Mesendoderm (in vitro differentiated cells): ENCODE measurements around the gene PIN1.
"Not testable (repeated sequence)": the region's sequence is repeated elsewhere in the genome, so short reads cannot be mapped to it uniquely, and the experiment has no call there.

Experiments
- DNase-seq: peaks from one replicate; pipeline ENCODE4 v3.0.0; 2013
- H2AK5ac ChIP-seq: 2 replicates; pipeline ENCODE4 v1.6.1; 2013; ENCODE audit warnings: low read length, inconsistent platforms
- H2BK120ac ChIP-seq: 2 replicates; pipeline ENCODE4 v1.6.1; 2013; ENCODE audit warnings: low read depth, mild to moderate bottlenecking, low read length, moderate library complexity, mixed read lengths
- H2BK15ac ChIP-seq: replicated peaks from 2 replicates; pipeline ENCODE4 v1.6.1; 2013; ENCODE audit warnings: low read depth, mild to moderate bottlenecking, moderate library complexity
- H2BK5ac ChIP-seq: 2 replicates; pipeline ENCODE4 v1.6.1; 2013; ENCODE audit warnings: low read length, inconsistent platforms
- H3K18ac ChIP-seq: 2 replicates; pipeline ENCODE4 v1.6.1; 2013; ENCODE audit warnings: mild to moderate bottlenecking, low read length, mixed read lengths
- H3K23ac ChIP-seq: one replicate; pipeline ENCODE4 v1.6.1; 2013; ENCODE audit warnings: low read length
- H3K27ac ChIP-seq: 2 replicates; pipeline ENCODE4 v1.5.1; 2013; ENCODE audit warnings: low read depth, mild to moderate bottlenecking, inconsistent platforms, low read length, moderate library complexity
- H3K27me3 ChIP-seq: 2 replicates; pipeline ENCODE4 v1.6.1; 2013; ENCODE audit warnings: low read length, control low read depth, mild to moderate bottlenecking, inconsistent platforms; ENCODE audit not compliant: insufficient read depth, poor library complexity
- H3K36me3 ChIP-seq: 2 replicates; pipeline ENCODE4 v1.6.1; 2013; ENCODE audit warnings: low read length, inconsistent platforms; ENCODE audit not compliant: control insufficient read depth, insufficient read depth
- H3K4ac ChIP-seq: one replicate; pipeline ENCODE4 v1.6.1; 2013; ENCODE audit warnings: low read depth, mild to moderate bottlenecking, low read length, moderate library complexity
- H3K4me1 ChIP-seq: 2 replicates; pipeline ENCODE4 v1.6.1; 2013; ENCODE audit warnings: low read depth, low read length, inconsistent platforms; ENCODE audit not compliant: control insufficient read depth
- H3K4me2 ChIP-seq: 2 replicates; pipeline ENCODE4 v1.6.1; 2013; ENCODE audit warnings: low read length
- H3K4me3 ChIP-seq: 2 replicates; pipeline ENCODE4 v1.5.1; 2013; ENCODE audit warnings: mild to moderate bottlenecking, low read length
- H3K56ac ChIP-seq: one replicate; pipeline ENCODE4 v1.6.1; 2013; ENCODE audit warnings: low read length
- H3K79me1 ChIP-seq: 2 replicates; pipeline ENCODE4 v1.6.1; 2013; ENCODE audit warnings: low read length, inconsistent platforms
- H3K79me2 ChIP-seq: 2 replicates; pipeline ENCODE4 v1.6.1; 2013; ENCODE audit warnings: mild to moderate bottlenecking, low read length; ENCODE audit not compliant: control insufficient read depth, insufficient read depth
- H3K9ac ChIP-seq: 2 replicates; pipeline ENCODE4 v1.6.1; 2013; ENCODE audit warnings: low read length, inconsistent platforms
- H4K5ac ChIP-seq: one replicate; pipeline ENCODE4 v1.6.1; 2013; ENCODE audit warnings: low read length
- H4K8ac ChIP-seq: one replicate; pipeline ENCODE4 v1.6.1; 2013; ENCODE audit warnings: low read depth, mild to moderate bottlenecking, control low read depth, low read length, moderate library complexity
- WGBS: extraction: QIAGEN DNeasy Blood & Tissue Kit; methylation state at CpG from one replicate; pipeline ENCODE4 v1.1.7; 2013; ENCODE audit warnings: low lambda C conversion rate, missing lambda C conversion rate; ENCODE audit not compliant: insufficient coverage; ENCODE audit errors: extremely low coverage; 5-methylcytosine and 5-hydroxymethylcytosine counted together

PIN1 gene

GRCh38 chr19:9843626-9844273 is 8.6 kb downstream of the PIN1 start:
- H3K4me3 ChIP-seq, H3K79me1 ChIP-seq, H3K4ac ChIP-seq, H3K18ac ChIP-seq, H2BK120ac ChIP-seq, H4K8ac ChIP-seq, H3K36me3 ChIP-seq, H2BK5ac ChIP-seq, H3K23ac ChIP-seq, H4K5ac ChIP-seq, H2BK15ac ChIP-seq, H2AK5ac ChIP-seq, DNase-seq, H3K56ac ChIP-seq, H3K79me2 ChIP-seq, H3K4me1 ChIP-seq, H3K27ac ChIP-seq, H3K4me2 ChIP-seq, H3K27me3 ChIP-seq, H3K9ac ChIP-seq: not testable (repeated sequence)
- WGBS = no CpG with 5 or more reads among the region's 12 CpGs

GRCh38 chr19:9847087-9847671 is 12.1 kb downstream of the PIN1 start:
- Histone ChIP-seq H3K56ac (no peak overlapping the region), H3K4me3 (no peak overlapping the region), H3K36me3 (no peaks in the 10 kb centered on the region), H3K79me2 (no peaks in the 10 kb centered on the region), H2BK5ac (no peak overlapping the region), H3K9ac (no peak overlapping the region), H2AK5ac (no peak overlapping the region), H3K27me3 (no peaks in the 10 kb centered on the region), H3K18ac (no peak overlapping the region), H3K4ac (no peak overlapping the region), H2BK120ac (no peak overlapping the region), H3K4me2 (no peak overlapping the region), H3K79me1 (no peaks in the 10 kb centered on the region), H4K5ac (no peak overlapping the region), H3K27ac (no peak overlapping the region), H4K8ac (no peak overlapping the region), H3K4me1 (no peaks in the 10 kb centered on the region), H3K23ac (no peak overlapping the region), H2BK15ac (no peak overlapping the region)
- no CpG with 5 or more reads among the region's 13 CpGs for WGBS
- DNase-seq = peak; percentile 83

GRCh38 chr19:9848060-9848459 is 12.9 kb downstream of the PIN1 start:
- Histone ChIP-seq H3K27me3 (no peaks in the 10 kb centered on the region), H3K23ac (no peak overlapping the region), H3K56ac (no peak overlapping the region), H3K4me1 (no peaks in the 10 kb centered on the region), H3K36me3 (no peaks in the 10 kb centered on the region), H3K9ac (no peak overlapping the region), H3K4me2 (no peak overlapping the region), H2AK5ac (no peak overlapping the region), H2BK5ac (no peak overlapping the region), H2BK120ac (no peak overlapping the region), H3K79me1 (no peaks in the 10 kb centered on the region), H3K4me3 (no peak overlapping the region), H3K4ac (no peak overlapping the region), H3K79me2 (no peaks in the 10 kb centered on the region), H3K18ac (no peak overlapping the region), H2BK15ac (no peak overlapping the region), H3K27ac (no peak overlapping the region), H4K8ac (no peak overlapping the region), H4K5ac (no peak overlapping the region)
- DNase-seq = peak; percentile 42
- no CpG with 5 or more reads among the region's 4 CpGs for WGBS

- Histone ChIP-seq H2AK5ac (no peak overlapping the region), H3K79me1 (no peaks in the 10 kb centered on the region), H2BK5ac (no peak overlapping the region), H4K8ac (no peak overlapping the region), H2BK15ac (no peak overlapping the region), H2BK120ac (no peak overlapping the region), H3K79me2 (no peaks in the 10 kb centered on the region), H3K4me2 (no peak overlapping the region), H3K27ac (no peak overlapping the region), H4K5ac (no peak overlapping the region), H3K4ac (no peak overlapping the region), H3K56ac (no peak overlapping the region), H3K36me3 (no peaks in the 10 kb centered on the region), H3K4me1 (no peaks in the 10 kb centered on the region), H3K4me3 (no peak overlapping the region), H3K23ac (no peak overlapping the region), H3K18ac (no peak overlapping the region), H3K27me3 (no peaks in the 10 kb centered on the region), H3K9ac (no peak overlapping the region)
- DNase-seq = no peak
- no CpG with 5 or more reads among the region's 23 CpGs for WGBS
These were observed 13.6 kb downstream of the PIN1 start for GRCh38 chr19:9848762-9849161.

GRCh38 chr19:9849791-9850190 is 14.7 kb downstream of the PIN1 start:
- Histone ChIP-seq H2BK5ac (no peak overlapping the region), H3K4ac (no peak overlapping the region), H2BK15ac (no peak overlapping the region), H3K79me1 (no peaks in the 10 kb centered on the region), H3K4me3 (no peak overlapping the region), H3K4me2 (no peak overlapping the region), H3K18ac (no peak overlapping the region), H3K27me3 (no peaks in the 10 kb centered on the region), H3K9ac (no peak overlapping the region), H3K79me2 (no peaks in the 10 kb centered on the region), H4K8ac (no peak overlapping the region), H3K27ac (no peak overlapping the region), H3K36me3 (no peaks in the 10 kb centered on the region), H2BK120ac (no peak overlapping the region), H4K5ac (no peak overlapping the region), H2AK5ac (no peak overlapping the region), H3K23ac (no peak overlapping the region), H3K4me1 (no peaks in the 10 kb centered on the region), H3K56ac (no peak overlapping the region)
- no peak for DNase-seq
- no CpG with 5 or more reads among the region's 7 CpGs for WGBS
